GM19025 (cell line): ENCODE measurements around the gene C12orf76.
"Not testable (repeated sequence)": the region's sequence is repeated elsewhere in the genome, so short reads cannot be mapped to it uniquely, and the experiment has no call there.

ENCODE experiments used
- ATAC-seq: cut with Tn5 transposase; IDR thresholded peaks from one replicate; pipeline ENCODE4 v1.9.1; 2021; ENCODE audit warnings: mild to moderate bottlenecking, low read depth, moderate library complexity; ENCODE audit not compliant: unreplicated experiment

Gene C12orf76

GRCh38 chr12:110048242-110049027 is at the start of gene C12orf76:
Gene C12orf76, minus strand, starts transcription at chr12:110048522. Its CDS starts 27 bp downstream, at chr12:110048495.
- peak; percentile 100 for ATAC-seq

- no peak for ATAC-seq
Observed at GRCh38 chr12:110093631-110094311, 45.4 kb upstream of the C12orf76 start.

GRCh38 chr12:110091136-110091711 is 42.9 kb upstream of the C12orf76 start:
- no peak for ATAC-seq

- no peak for ATAC-seq
Observed at GRCh38 chr12:110090266-110091135, 42.2 kb upstream of the C12orf76 start.

- no peak for ATAC-seq
Observed at GRCh38 chr12:110088936-110089335, 40.6 kb upstream of the C12orf76 start.

GRCh38 chr12:110088216-110088615 is 39.9 kb upstream of the C12orf76 start:
- ATAC-seq = not testable (repeated sequence)

- ATAC-seq = no peak
Observed at GRCh38 chr12:110084314-110085015, 36.1 kb upstream of the C12orf76 start.

GRCh38 chr12:110080410-110080809 is 32.1 kb upstream of the C12orf76 start:
- ATAC-seq = no peak

GRCh38 chr12:110079477-110080400 is 31.4 kb upstream of the C12orf76 start:
- ATAC-seq = peak; percentile 88

GRCh38 chr12:110077800-110078199 is 29.5 kb upstream of the C12orf76 start:
- no peak for ATAC-seq

- ATAC-seq = no peak
Observed at GRCh38 chr12:110075880-110076279, 27.6 kb upstream of the C12orf76 start.

GRCh38 chr12:110074089-110074488 is 25.8 kb upstream of the C12orf76 start:
- no peak for ATAC-seq

- ATAC-seq = no peak
Observed at GRCh38 chr12:110073049-110073831, 24.9 kb upstream of the C12orf76 start.

GRCh38 chr12:110072636-110073035 is 24.3 kb upstream of the C12orf76 start:
- not testable (repeated sequence) for ATAC-seq

GRCh38 chr12:110071967-110072366 is 23.6 kb upstream of the C12orf76 start:
- ATAC-seq = no peak

- ATAC-seq = no peak
Observed at GRCh38 chr12:110071504-110071903, 23.2 kb upstream of the C12orf76 start.

GRCh38 chr12:110068654-110069053 is 20.3 kb upstream of the C12orf76 start:
- no peak for ATAC-seq

- not testable (repeated sequence) for ATAC-seq
Observed at GRCh38 chr12:110068115-110068514, 19.8 kb upstream of the C12orf76 start.
